ENCODE measurements around the gene LRRFIP1. TPM values are rescaled to one million over a fixed set of nuclear protein-coding genes. Genes with fewer than 3 reads are reported as not detected.

The LRRFIP1 gene
- total RNA-seq, 6 experiments from 2014 or later, result 29.4 to 56.3 (median 49.7) TPM

DNA sequence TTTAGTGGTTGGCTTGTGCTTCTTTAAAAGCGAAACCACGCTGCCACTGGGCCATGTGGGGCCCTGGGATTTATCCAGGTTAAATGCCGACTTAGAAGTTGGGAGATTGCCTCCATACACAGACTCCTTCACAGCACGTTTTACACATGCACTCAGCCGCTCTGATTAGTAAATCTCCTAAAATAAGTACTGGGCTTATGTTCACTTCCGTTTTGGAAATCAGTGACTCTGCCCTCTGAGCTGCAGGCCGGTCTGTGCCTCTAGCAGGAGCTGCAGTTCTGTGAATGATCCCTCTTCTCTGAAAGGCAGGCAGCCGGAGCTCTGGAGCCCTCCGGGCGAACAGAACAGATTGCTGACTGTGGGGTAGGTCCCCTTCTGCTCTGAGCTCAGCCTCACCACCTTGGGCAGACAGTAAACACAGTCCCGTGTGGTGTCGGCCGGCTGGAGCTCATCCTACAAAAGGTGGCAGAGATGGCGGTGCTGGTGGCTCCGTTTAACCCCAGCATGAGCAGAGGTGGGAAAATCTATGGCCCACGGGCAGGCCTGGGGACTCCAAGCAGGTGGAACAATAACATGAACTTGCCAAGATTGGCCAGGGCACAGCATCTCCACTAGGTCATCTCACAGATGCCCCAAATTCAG, 27.1 kb upstream of the LRRFIP1 start:
- H3K4me1 ChIP-seq, result peaks cover 0 to 22% (median 6%) of the 10 kb centered on the region in 4 donors
- H3K9me3 ChIP-seq, result no peaks in the 10 kb centered on the region
- 31% methylated on average over 7 of the region's 16 CpGs for WGBS (ENCODE audit: insufficient coverage, low coverage, low lambda C conversion rate, missing lambda C conversion rate)
- peak; percentile 52 to 69 (median 61) for ATAC-seq
- intact Hi-C loops (cut with DNase I), result no loop called here
- peak in 1 of 3 donors; percentile 52 for DNase-seq
- peak overlapping the region; percentile 73 to 80 (median 75) for H3K27ac ChIP-seq
- TF ChIP-seq POLR2A (IDR thresholded peaks at IDR 0.05) (peak; percentile 51), CTCF (IDR thresholded peaks at IDR 0.05) (peak in 2 of 4 donors; percentile 18 to 28)
- peak overlapping the region in 2 of 3 donors; percentile 3 to 21 for H3K4me3 ChIP-seq
- no peaks in the 10 kb centered on the region for H3K36me3 ChIP-seq
- no peaks in the 10 kb centered on the region for H3K27me3 ChIP-seq

- Histone ChIP-seq H3K4me1 (peaks cover 0 to 16% (median 6%) of the 10 kb centered on the region in 4 donors), H3K27ac (peak overlapping the region; percentile 2 to 80 (median 75))
- WGBS (ENCODE audit: insufficient coverage, low coverage, low lambda C conversion rate, missing lambda C conversion rate), result 77% methylated on average over 7 of the region's 14 CpGs
Measured at GRCh38 chr2:237601453-237602116, 25.8 kb upstream of the LRRFIP1 start.

GRCh38 chr2:237602409-237602808, 25.0 kb upstream of the LRRFIP1 start:
- H3K9me3 ChIP-seq, result no peaks in the 10 kb centered on the region
- H3K4me1 ChIP-seq, result peaks cover 0 to 16% (median 6%) of the 10 kb centered on the region in 4 donors
- H3K4me3 ChIP-seq, result no peak overlapping the region
- H3K36me3 ChIP-seq, result no peaks in the 10 kb centered on the region
- H3K27me3 ChIP-seq, result no peaks in the 10 kb centered on the region
- no peak for DNase-seq
- no peak overlapping the region for H3K27ac ChIP-seq
- TF ChIP-seq CTCF (IDR thresholded peaks at IDR 0.05) (no peak), POLR2A (IDR thresholded peaks at IDR 0.05) (no peak)
- ATAC-seq, result no peak
- 92% methylated on average over 5 of the region's 7 CpGs for WGBS (ENCODE audit: insufficient coverage, low coverage, low lambda C conversion rate, missing lambda C conversion rate)
- intact Hi-C loops (cut with DNase I), result no loop called here

More at GRCh38 chr2:237601453-237602116, 25.8 kb upstream of the LRRFIP1 start:
- no peaks in the 10 kb centered on the region for H3K27me3 ChIP-seq
- H3K9me3 ChIP-seq, result no peaks in the 10 kb centered on the region
- ATAC-seq, result peak; percentile 58 to 66 (median 64)
- intact Hi-C loops (cut with DNase I), result no loop called here
- DNase-seq, result peak in 1 of 3 donors; percentile 61
- TF ChIP-seq CTCF (IDR thresholded peaks at IDR 0.05), result no peak
- TF ChIP-seq POLR2A (IDR thresholded peaks at IDR 0.05), result peak; percentile 66
- no peaks in the 10 kb centered on the region for H3K36me3 ChIP-seq
- no peak overlapping the region for H3K4me3 ChIP-seq

GRCh38 chr2:237603049-237603717, 24.2 kb upstream of the LRRFIP1 start:
- intact Hi-C loops (cut with DNase I), result no loop called here
- TF ChIP-seq CTCF (IDR thresholded peaks at IDR 0.05) (no peak), POLR2A (IDR thresholded peaks at IDR 0.05) (no peak)
- Histone ChIP-seq H3K27ac (peak overlapping the region in 1 of 3 donors; percentile 24), H3K4me1 (peaks cover 0 to 16% (median 6%) of the 10 kb centered on the region in 4 donors), H3K27me3 (no peaks in the 10 kb centered on the region), H3K9me3 (no peaks in the 10 kb centered on the region), H3K4me3 (no peak overlapping the region), H3K36me3 (no peaks in the 10 kb centered on the region)
- ATAC-seq, result no peak
- no peak for DNase-seq
- WGBS (ENCODE audit: insufficient coverage, low coverage, low lambda C conversion rate, missing lambda C conversion rate), result 89% methylated on average over 7 of the region's 13 CpGs
